ENCODE results near the gene ADM5.

GRCh38 chr19:49672131-49672919 lies 17.1 kb upstream of the ADM5 start:
- TF ChIP-seq CTCF (IDR thresholded peaks at IDR 0.05) (peak; percentile 93), REST (IDR thresholded peaks at IDR 0.05; ENCODE audit: insufficient read depth in 1 of 2, low read depth in 2 of 2, low read length in 1 of 2) (no peak), SIN3A (IDR thresholded peaks at IDR 0.05; ENCODE audit: borderline replicate concordance, insufficient read depth, low read depth, low read length) (no peak)

All from Panc1 (cell line).